ENCODE data around the gene WIPF3. TPM values are rescaled to one million over a fixed set of nuclear protein-coding genes. Genes with fewer than 3 reads are reported as not detected.

Gene WIPF3
- total RNA-seq, 1 donor from 2014 or later: 7.3 TPM

GRCh38 chr7:29857654-29858053, 51.3 kb downstream of the WIPF3 start:
- no peak for TF ChIP-seq CTCF (IDR thresholded peaks at IDR 0.05; ENCODE audit: unreplicated experiment)
- peaks cover 67% of the 10 kb centered on the region for H3K4me1 Mint-ChIP-seq
- no peaks in the 10 kb centered on the region for H3K27me3 Mint-ChIP-seq (ENCODE audit: low read depth)
- no peak overlapping the region for H3K4me3 Mint-ChIP-seq
- no peak for DNase-seq (ENCODE audit: low spot score in 2 of 2, unreplicated experiment in 2 of 2)
- H3K36me3 Mint-ChIP-seq: no peaks in the 10 kb centered on the region
- H3K9me3 Mint-ChIP-seq: no peaks in the 10 kb centered on the region
- H3K27ac Mint-ChIP-seq: no peak overlapping the region

GRCh38 chr7:29858191-29858951, 52.1 kb downstream of the WIPF3 start:
- no peaks in the 10 kb centered on the region for H3K27me3 Mint-ChIP-seq (ENCODE audit: low read depth)
- H3K36me3 Mint-ChIP-seq: no peaks in the 10 kb centered on the region
- no peaks in the 10 kb centered on the region for H3K9me3 Mint-ChIP-seq
- no peak for DNase-seq (ENCODE audit: low spot score in 2 of 2, unreplicated experiment in 2 of 2)
- H3K27ac Mint-ChIP-seq: peak overlapping the region; percentile 2
- no peak overlapping the region for H3K4me3 Mint-ChIP-seq
- no peak for TF ChIP-seq CTCF (IDR thresholded peaks at IDR 0.05; ENCODE audit: unreplicated experiment)
- H3K4me1 Mint-ChIP-seq: peaks cover 60% of the 10 kb centered on the region

GRCh38 chr7:29859104-29859503, 52.8 kb downstream of the WIPF3 start:
- H3K36me3 Mint-ChIP-seq: no peaks in the 10 kb centered on the region
- H3K4me1 Mint-ChIP-seq: peaks cover 53% of the 10 kb centered on the region
- H3K27me3 Mint-ChIP-seq (ENCODE audit: low read depth): no peaks in the 10 kb centered on the region
- H3K27ac Mint-ChIP-seq: no peak overlapping the region
- H3K4me3 Mint-ChIP-seq: no peak overlapping the region
- DNase-seq (ENCODE audit: low spot score in 2 of 2, unreplicated experiment in 2 of 2): no peak
- H3K9me3 Mint-ChIP-seq: no peaks in the 10 kb centered on the region
- no peak for TF ChIP-seq CTCF (IDR thresholded peaks at IDR 0.05; ENCODE audit: unreplicated experiment)

- Mint-ChIP-seq H3K4me3 (no peak overlapping the region), H3K4me1 (peaks cover 51% of the 10 kb centered on the region), H3K9me3 (no peaks in the 10 kb centered on the region), H3K27ac (no peak overlapping the region), H3K36me3 (no peaks in the 10 kb centered on the region), H3K27me3 (ENCODE audit: low read depth) (no peaks in the 10 kb centered on the region)
- no peak for TF ChIP-seq CTCF (IDR thresholded peaks at IDR 0.05; ENCODE audit: unreplicated experiment)
- DNase-seq (ENCODE audit: low spot score in 2 of 2, unreplicated experiment in 2 of 2): no peak
These were observed 53.3 kb downstream of the WIPF3 start for GRCh38 chr7:29859524-29860185.

GRCh38 chr7:29860186-29860585, 53.9 kb downstream of the WIPF3 start:
- Mint-ChIP-seq H3K27me3 (ENCODE audit: low read depth) (no peaks in the 10 kb centered on the region), H3K4me1 (peaks cover 47% of the 10 kb centered on the region), H3K4me3 (no peak overlapping the region), H3K9me3 (no peaks in the 10 kb centered on the region), H3K36me3 (no peaks in the 10 kb centered on the region), H3K27ac (no peak overlapping the region)
- TF ChIP-seq CTCF (IDR thresholded peaks at IDR 0.05; ENCODE audit: unreplicated experiment): no peak
- no peak for DNase-seq (ENCODE audit: low spot score in 2 of 2, unreplicated experiment in 2 of 2)

Data from mesothelial cell of epicardium (in vitro differentiated cells).